Measurements from ENCODE around the gene CD151.

CD151 gene

GRCh38 chr11:845872-846495, 13.2 kb downstream of the CD151 start:
- Histone ChIP-seq H3F3A (ENCODE audit: insufficient read depth, low read length) (no peaks in the 10 kb centered on the region), H3K4me2 (ENCODE audit: low read length) (no peak overlapping the region), H3K79me2 (ENCODE audit: insufficient read depth, low read length) (peaks cover 8% of the 10 kb centered on the region; the same call in 1 of the 2 replicates), H3K36me3 (ENCODE audit: insufficient read depth, low read length) (peaks cover 3% of the 10 kb centered on the region; the same call in 1 of the 2 replicates), H3K27ac (ENCODE audit: low read depth, low read length, poor library complexity, severe bottlenecking) (no peak overlapping the region), H2AFZ (ENCODE audit: low read length) (no peak overlapping the region), H3K4me1 (ENCODE audit: insufficient read depth, low read length, severe bottlenecking) (peaks cover 37% of the 10 kb centered on the region), H3K9me2 (ENCODE audit: low read depth, low read length) (no peaks in the 10 kb centered on the region), H3K27me3 (ENCODE audit: insufficient read depth, low read length) (0 out of 2 replicates have a peak, but pooled peaks cover 4% of the 10 kb centered on the region), H3K9ac (ENCODE audit: low read length) (no peak overlapping the region), H4K20me1 (ENCODE audit: insufficient read depth, low read length) (no peaks in the 10 kb centered on the region), H3K4me3 (ENCODE audit: low read depth, low read length, poor library complexity, severe bottlenecking) (no peak overlapping the region), H3K9me3 (ENCODE audit: low read length) (no peaks in the 10 kb centered on the region)
- TF ChIP-seq CTCF (IDR thresholded peaks at IDR 0.05; ENCODE audit: low read length) (no peak), EZH2 (IDR thresholded peaks at IDR 0.05; ENCODE audit: borderline replicate concordance, low read length) (no peak)

GRCh38 chr11:846496-847098, 13.8 kb downstream of the CD151 start:
- no peak overlapping the region for H2AFZ ChIP-seq (ENCODE audit: low read length)
- no peaks in the 10 kb centered on the region for H3K9me2 ChIP-seq (ENCODE audit: low read depth, low read length)
- no peak overlapping the region for H3K4me3 ChIP-seq (ENCODE audit: low read depth, low read length, poor library complexity, severe bottlenecking)
- H3K4me2 ChIP-seq (ENCODE audit: low read length), result no peak overlapping the region
- peaks cover 31% of the 10 kb centered on the region for H3K4me1 ChIP-seq (ENCODE audit: insufficient read depth, low read length, severe bottlenecking)
- peaks cover 3% of the 10 kb centered on the region; the same call in 1 of the 2 replicates for H3K36me3 ChIP-seq (ENCODE audit: insufficient read depth, low read length)
- no peaks in the 10 kb centered on the region for H3F3A ChIP-seq (ENCODE audit: insufficient read depth, low read length)
- peaks cover 5% of the 10 kb centered on the region; the same call in 1 of the 2 replicates for H3K79me2 ChIP-seq (ENCODE audit: insufficient read depth, low read length)
- H3K27ac ChIP-seq (ENCODE audit: low read depth, low read length, poor library complexity, severe bottlenecking), result no peak overlapping the region
- H4K20me1 ChIP-seq (ENCODE audit: insufficient read depth, low read length), result no peaks in the 10 kb centered on the region
- no peaks in the 10 kb centered on the region for H3K9me3 ChIP-seq (ENCODE audit: low read length)
- H3K9ac ChIP-seq (ENCODE audit: low read length), result no peak overlapping the region
- H3K27me3 ChIP-seq (ENCODE audit: insufficient read depth, low read length), result 0 out of 2 replicates have a peak, but pooled peaks cover 4% of the 10 kb centered on the region
- no peak for TF ChIP-seq EZH2 (IDR thresholded peaks at IDR 0.05; ENCODE audit: borderline replicate concordance, low read length)
- TF ChIP-seq CTCF (IDR thresholded peaks at IDR 0.05; ENCODE audit: low read length), result no peak

- no peaks in the 10 kb centered on the region for H3K36me3 ChIP-seq (ENCODE audit: insufficient read depth, low read length)
- H3K4me3 ChIP-seq (ENCODE audit: low read depth, low read length, poor library complexity, severe bottlenecking), result no peak overlapping the region
- no peak overlapping the region for H3K9ac ChIP-seq (ENCODE audit: low read length)
- no peak overlapping the region for H3K4me2 ChIP-seq (ENCODE audit: low read length)
- H3K27me3 ChIP-seq (ENCODE audit: insufficient read depth, low read length), result peaks cover 4% of the 10 kb centered on the region; the same call in 1 of the 2 replicates
- H3K27ac ChIP-seq (ENCODE audit: low read depth, low read length, poor library complexity, severe bottlenecking), result no peak overlapping the region
- no peaks in the 10 kb centered on the region for H4K20me1 ChIP-seq (ENCODE audit: insufficient read depth, low read length)
- H3K9me2 ChIP-seq (ENCODE audit: low read depth, low read length), result no peaks in the 10 kb centered on the region
- H3F3A ChIP-seq (ENCODE audit: insufficient read depth, low read length), result no peaks in the 10 kb centered on the region
- no peak overlapping the region for H2AFZ ChIP-seq (ENCODE audit: low read length)
- H3K9me3 ChIP-seq (ENCODE audit: low read length), result no peaks in the 10 kb centered on the region
- no peaks in the 10 kb centered on the region for H3K79me2 ChIP-seq (ENCODE audit: insufficient read depth, low read length)
- TF ChIP-seq CTCF (IDR thresholded peaks at IDR 0.05; ENCODE audit: low read length), result no peak
- no peak for TF ChIP-seq EZH2 (IDR thresholded peaks at IDR 0.05; ENCODE audit: borderline replicate concordance, low read length)
- peaks cover 31% of the 10 kb centered on the region for H3K4me1 ChIP-seq (ENCODE audit: insufficient read depth, low read length, severe bottlenecking)
Measured at GRCh38 chr11:847876-848275, 15.1 kb downstream of the CD151 start.
